Hepatocyte (in vitro differentiated cells): ENCODE measurements around the gene RXRA.

Source experiments
- EZH2 ChIP-seq: fragments of 200-600 bp; sonication (generic); IDR thresholded peaks from 2 replicates; pipeline ENCODE4 v1.6.1; 2016; ENCODE audit warnings: antibody characterized with exemption, mild to moderate bottlenecking, borderline replicate concordance
- TF ChIP-seq, protein P1 (sequence below): fragments of 200-600 bp; sonication (generic); IDR thresholded peaks from 2 replicates; pipeline ENCODE4 v1.5.1; 2016; ENCODE audit warnings: antibody characterized with exemption, mild to moderate bottlenecking; ENCODE audit not compliant: poor library complexity

DNA sequence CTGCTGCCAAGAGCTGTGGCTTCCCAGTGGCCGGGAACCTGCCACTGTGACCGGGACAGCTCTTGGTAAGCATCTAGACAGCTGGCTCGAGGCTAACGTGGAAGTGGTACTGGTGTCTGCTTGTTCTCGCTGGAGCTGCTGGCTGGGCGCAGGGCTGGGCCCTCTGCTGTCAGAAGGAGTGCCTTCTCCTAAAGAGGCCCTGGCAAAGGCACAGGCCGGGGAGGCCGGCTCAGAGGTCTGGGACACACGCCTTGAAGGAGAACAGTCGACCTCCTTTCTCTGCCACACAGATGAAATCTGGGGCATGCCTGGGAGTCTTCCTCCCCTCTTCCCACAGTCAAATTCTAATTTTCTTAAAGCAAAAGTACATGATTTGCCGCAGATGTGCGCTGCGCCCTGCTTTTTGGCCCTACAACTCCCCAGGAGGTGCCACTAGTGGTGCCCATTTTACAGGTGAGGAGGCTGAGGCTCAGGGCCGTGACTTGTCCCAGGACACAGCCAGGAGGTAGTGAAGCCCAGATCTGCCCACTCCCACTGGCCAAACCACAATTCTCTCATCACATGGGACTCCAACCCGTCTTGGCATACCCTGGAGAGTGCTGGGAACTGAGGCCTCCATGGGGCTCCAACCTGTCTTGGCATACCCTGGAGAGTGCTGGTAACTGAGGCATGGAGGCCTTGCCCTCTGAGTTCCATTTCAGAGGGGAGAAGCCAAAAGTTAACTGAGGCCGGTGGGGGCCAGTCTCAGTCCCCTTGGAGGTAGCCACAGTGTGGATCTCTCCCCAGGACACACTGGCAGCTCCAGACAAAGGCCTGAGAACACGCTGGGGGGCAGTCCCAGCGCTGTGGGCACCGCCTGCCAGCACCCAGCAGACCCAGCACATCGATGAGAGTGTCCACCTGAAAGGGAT is 12.0 kb upstream of the RXRA start:
- TF ChIP-seq, protein P1, sequence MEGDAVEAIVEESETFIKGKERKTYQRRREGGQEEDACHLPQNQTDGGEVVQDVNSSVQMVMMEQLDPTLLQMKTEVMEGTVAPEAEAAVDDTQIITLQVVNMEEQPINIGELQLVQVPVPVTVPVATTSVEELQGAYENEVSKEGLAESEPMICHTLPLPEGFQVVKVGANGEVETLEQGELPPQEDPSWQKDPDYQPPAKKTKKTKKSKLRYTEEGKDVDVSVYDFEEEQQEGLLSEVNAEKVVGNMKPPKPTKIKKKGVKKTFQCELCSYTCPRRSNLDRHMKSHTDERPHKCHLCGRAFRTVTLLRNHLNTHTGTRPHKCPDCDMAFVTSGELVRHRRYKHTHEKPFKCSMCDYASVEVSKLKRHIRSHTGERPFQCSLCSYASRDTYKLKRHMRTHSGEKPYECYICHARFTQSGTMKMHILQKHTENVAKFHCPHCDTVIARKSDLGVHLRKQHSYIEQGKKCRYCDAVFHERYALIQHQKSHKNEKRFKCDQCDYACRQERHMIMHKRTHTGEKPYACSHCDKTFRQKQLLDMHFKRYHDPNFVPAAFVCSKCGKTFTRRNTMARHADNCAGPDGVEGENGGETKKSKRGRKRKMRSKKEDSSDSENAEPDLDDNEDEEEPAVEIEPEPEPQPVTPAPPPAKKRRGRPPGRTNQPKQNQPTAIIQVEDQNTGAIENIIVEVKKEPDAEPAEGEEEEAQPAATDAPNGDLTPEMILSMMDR: no peak
- no peak for TF ChIP-seq EZH2
